Thyroid gland (tissue), 4 donors: ENCODE measurements around the gene PRIM1.

Source experiments
- CTCF ChIP-seq, 6 experiments: fragments of 200-600 bp in 3 of 6; fragments of 450-650 bp in 3 of 6; sonication (generic) in 3 of 6; IDR thresholded peaks; one replicate each; pipeline ENCODE4 v1.5.1; 2016 to 2019; ENCODE audit warnings: antibody characterized with exemption in 6 of 6, mild to moderate bottlenecking in 2 of 6, inconsistent platforms in 1 of 6, moderate library complexity in 1 of 6
- POLR2A ChIP-seq, 2 donors: fragments of 450-650 bp; IDR thresholded peaks; one replicate each; pipeline ENCODE4 v1.6.1; 2017; ENCODE audit warnings: antibody characterized with exemption in 2 of 2, mild to moderate bottlenecking in 2 of 2, moderate library complexity in 1 of 2

- TF ChIP-seq CTCF (IDR thresholded peaks at IDR 0.05) (no peak), POLR2A (IDR thresholded peaks at IDR 0.05) (no peak)
Measured at GRCh38 chr12:56778756-56779155, 26.6 kb upstream of the PRIM1 start.
